ENCODE results near the gene CMTR1. TPM values are rescaled to one million over a fixed set of nuclear protein-coding genes. Genes with fewer than 3 reads are reported as not detected.

The CMTR1 gene
- total RNA-seq, 1 donor from 2014 or later: 15.8 TPM

DNA sequence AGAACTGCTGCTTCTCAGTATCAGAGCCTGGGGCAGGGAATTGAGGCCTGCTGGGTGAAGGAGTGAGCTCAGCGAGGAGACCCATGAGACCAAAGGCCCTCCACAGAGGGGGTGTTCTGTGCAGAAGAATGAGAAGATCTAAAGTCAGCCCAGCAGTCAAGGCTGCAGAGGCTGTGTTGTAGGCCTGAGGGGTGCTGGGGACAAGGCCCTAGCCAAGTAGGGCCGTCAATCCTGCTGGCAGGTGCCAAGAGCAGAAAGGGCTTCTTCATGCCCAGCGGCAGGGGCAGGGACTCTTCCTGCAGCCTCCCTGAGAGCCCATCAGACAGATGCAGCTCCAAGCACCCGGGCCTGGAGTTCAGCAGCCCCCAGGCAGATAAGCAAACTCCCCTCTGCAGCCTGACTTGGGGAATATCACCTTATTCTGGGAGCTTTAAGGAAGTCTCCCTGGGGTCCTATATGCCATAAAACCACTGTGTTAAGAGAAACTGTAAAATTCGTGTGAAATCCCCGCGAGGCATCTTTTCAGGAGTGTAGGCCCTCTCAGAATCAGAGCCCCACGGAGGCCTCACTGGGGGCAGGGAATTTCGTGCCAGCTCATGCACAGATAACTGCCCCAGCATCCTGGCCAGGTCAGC lies 57.6 kb downstream of the CMTR1 start:
- no peak for FAIRE-seq

DNA sequence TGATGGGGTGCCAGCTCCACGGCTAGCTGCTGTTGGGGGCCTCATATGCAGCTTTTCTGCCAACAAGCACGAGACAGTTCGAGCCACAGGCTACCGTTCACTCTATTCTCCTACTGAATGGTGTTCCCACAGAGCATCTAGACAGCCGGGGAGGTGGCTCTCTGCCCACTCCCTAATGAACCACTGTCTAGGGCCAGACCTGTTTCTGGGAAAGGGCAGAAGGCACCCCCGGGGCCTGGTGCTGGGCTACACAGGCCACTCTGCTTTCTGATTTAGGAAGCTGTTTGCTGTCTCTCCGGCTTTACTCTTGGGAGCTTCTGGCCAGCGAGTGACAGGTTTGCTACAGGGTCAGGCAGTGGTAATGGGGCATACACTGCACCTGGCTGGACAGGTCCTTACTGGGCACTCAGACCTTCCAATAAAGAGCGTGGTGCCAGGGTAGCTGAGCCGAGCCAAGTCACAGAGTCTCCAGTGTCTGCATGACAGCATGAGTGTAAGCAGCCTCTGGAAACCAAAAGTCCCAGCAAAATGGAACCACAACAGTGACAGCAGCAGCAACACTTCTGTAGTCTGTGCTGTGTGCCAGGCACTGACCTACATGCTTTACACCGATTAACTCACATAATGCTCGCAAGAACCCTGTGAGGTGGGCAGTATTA lies 58.3 kb downstream of the CMTR1 start:
- FAIRE-seq (no peak), DNase-seq (ENCODE audit: low read depth) (no peak)
- H3K36me3 ChIP-seq (ENCODE audit: control insufficient read depth, insufficient read depth, low read length): no peaks in the 10 kb centered on the region
- no peak overlapping the region for H3K4me3 ChIP-seq (ENCODE audit: low read depth, low read length)
- no peaks in the 10 kb centered on the region for H3K27me3 ChIP-seq (ENCODE audit: control insufficient read depth, insufficient read depth, low read length)
- TF ChIP-seq, protein P1, sequence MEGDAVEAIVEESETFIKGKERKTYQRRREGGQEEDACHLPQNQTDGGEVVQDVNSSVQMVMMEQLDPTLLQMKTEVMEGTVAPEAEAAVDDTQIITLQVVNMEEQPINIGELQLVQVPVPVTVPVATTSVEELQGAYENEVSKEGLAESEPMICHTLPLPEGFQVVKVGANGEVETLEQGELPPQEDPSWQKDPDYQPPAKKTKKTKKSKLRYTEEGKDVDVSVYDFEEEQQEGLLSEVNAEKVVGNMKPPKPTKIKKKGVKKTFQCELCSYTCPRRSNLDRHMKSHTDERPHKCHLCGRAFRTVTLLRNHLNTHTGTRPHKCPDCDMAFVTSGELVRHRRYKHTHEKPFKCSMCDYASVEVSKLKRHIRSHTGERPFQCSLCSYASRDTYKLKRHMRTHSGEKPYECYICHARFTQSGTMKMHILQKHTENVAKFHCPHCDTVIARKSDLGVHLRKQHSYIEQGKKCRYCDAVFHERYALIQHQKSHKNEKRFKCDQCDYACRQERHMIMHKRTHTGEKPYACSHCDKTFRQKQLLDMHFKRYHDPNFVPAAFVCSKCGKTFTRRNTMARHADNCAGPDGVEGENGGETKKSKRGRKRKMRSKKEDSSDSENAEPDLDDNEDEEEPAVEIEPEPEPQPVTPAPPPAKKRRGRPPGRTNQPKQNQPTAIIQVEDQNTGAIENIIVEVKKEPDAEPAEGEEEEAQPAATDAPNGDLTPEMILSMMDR (IDR thresholded peaks at IDR 0.05; ENCODE audit: insufficient read depth, low read length, severe bottlenecking): no peak

More for the DNA sequence above, 57.6 kb downstream of the CMTR1 start:
- Histone ChIP-seq H3K36me3 (ENCODE audit: control insufficient read depth, insufficient read depth, low read length) (no peaks in the 10 kb centered on the region), H3K27me3 (ENCODE audit: control insufficient read depth, insufficient read depth, low read length) (no peaks in the 10 kb centered on the region), H3K4me3 (ENCODE audit: low read depth, low read length) (no peak overlapping the region)
- no peak for DNase-seq (ENCODE audit: low read depth)
- TF ChIP-seq, protein P1 (IDR thresholded peaks at IDR 0.05; ENCODE audit: insufficient read depth, low read length, severe bottlenecking): no peak

DNA sequence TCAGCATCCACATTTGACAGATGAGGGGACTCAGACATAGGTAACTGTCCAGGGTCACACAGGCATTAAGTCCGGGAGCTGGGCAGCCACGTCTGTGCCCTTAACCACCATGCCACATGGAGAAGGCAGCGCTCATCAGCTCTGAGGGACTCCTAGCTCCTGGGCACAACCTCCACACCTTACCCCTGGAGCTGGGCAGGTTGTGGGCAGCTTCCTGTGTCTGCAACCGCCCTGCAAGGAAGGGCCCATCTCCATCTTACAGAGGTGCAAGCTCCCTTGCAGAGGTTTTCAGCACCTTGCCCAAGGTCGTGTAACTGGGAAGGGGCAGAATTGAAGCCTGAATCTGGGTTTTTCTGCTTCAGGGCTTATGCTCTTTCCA lies 58.8 kb downstream of the CMTR1 start:
- Histone ChIP-seq H3K4me3 (ENCODE audit: low read depth, low read length) (no peak overlapping the region), H3K27me3 (ENCODE audit: control insufficient read depth, insufficient read depth, low read length) (no peaks in the 10 kb centered on the region), H3K36me3 (ENCODE audit: control insufficient read depth, insufficient read depth, low read length) (no peaks in the 10 kb centered on the region)
- TF ChIP-seq, protein P1 (IDR thresholded peaks at IDR 0.05; ENCODE audit: insufficient read depth, low read length, severe bottlenecking): no peak
- DNase-seq (ENCODE audit: low read depth): no peak
- no peak for FAIRE-seq

DNA sequence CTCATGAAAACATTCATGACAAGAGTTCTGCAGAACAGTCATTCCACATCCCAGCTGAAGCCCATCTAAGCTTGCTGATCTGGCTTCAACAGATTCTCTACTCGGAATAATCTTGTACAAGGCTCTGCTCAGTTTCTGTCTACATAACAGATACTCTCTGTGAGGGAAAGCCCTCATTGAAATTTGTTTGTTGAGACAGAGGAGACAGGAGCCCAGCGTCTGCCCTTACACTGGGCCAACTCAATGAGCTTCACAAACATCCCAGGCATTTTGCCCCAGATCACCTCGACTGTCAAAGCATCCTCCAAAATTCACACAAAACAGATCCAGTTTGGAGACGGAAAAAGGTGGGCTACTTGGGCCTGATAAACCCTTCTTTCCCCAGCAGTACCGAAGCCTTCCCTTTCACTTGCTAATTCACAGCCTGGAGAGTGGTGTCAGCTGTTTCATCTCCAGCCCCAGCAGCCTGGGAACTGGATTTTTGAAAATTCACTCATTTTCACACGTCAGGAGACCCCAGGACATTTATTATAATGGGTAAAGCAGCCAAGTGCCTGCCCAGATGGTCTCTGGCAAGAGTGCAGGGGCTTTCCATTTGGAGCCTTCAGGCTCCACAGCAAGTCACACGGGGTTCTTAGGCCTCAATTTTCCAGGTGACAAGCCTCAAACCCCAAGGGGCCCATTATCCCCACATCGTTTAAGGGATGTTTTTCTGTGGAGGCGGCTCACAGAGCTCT lies 59.4 kb downstream of the CMTR1 start:
- H3K27me3 ChIP-seq (ENCODE audit: control insufficient read depth, insufficient read depth, low read length): no peaks in the 10 kb centered on the region
- TF ChIP-seq, protein P1 (IDR thresholded peaks at IDR 0.05; ENCODE audit: insufficient read depth, low read length, severe bottlenecking): no peak
- no peaks in the 10 kb centered on the region for H3K36me3 ChIP-seq (ENCODE audit: control insufficient read depth, insufficient read depth, low read length)
- DNase-seq (ENCODE audit: low read depth) (no peak), FAIRE-seq (no peak)
- no peak overlapping the region for H3K4me3 ChIP-seq (ENCODE audit: low read depth, low read length)

DNA sequence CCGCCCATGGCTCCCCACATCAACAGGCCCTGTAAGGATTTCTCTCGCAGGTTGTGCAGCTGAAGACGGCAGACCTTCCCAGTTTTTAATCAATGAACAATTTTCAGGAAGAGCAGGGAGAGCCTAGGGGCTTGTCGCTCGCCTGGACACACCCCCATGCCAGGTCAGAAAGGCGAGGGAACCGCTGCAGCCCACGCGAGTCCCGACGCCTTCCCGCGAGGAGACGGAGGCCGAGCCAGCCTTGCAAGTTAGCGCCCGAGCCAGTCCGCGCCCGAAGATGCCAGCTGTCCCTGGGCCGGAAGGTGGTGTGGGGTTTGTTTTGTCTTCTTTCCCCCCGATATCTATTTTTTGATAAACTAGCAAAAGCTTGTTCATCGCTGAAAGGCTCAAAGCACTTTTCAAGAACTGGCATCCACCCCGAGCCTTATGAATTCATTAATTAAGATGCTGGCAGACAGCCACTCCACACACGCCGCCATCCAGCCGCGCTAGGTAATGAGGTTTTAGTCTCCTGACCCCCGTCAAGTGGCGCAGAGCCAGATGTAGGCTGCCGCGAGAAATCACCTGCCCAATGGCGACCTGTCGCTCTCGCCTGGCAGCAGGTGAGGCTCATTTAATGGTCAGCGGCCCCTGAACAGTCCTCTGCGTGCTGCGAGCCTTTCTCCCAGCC lies 60.1 kb downstream of the CMTR1 start:
- no peak for DNase-seq (ENCODE audit: low read depth)
- Histone ChIP-seq H3K4me3 (ENCODE audit: low read depth, low read length) (no peak overlapping the region), H3K27me3 (ENCODE audit: control insufficient read depth, insufficient read depth, low read length) (no peaks in the 10 kb centered on the region), H3K36me3 (ENCODE audit: control insufficient read depth, insufficient read depth, low read length) (no peaks in the 10 kb centered on the region)
- no peak for FAIRE-seq
- TF ChIP-seq, protein P1 (IDR thresholded peaks at IDR 0.05; ENCODE audit: insufficient read depth, low read length, severe bottlenecking): no peak

All from bronchial epithelial cell (primary cell).